Activated T-cell treated with anti-CD3 and anti-CD28 coated beads, Interleukin-2, amount 50 U/mL, for 72 hours (primary cell): ENCODE data around the gene DLG2. TPM values are rescaled to one million over a fixed set of nuclear protein-coding genes. Genes with fewer than 3 reads are reported as not detected.

ENCODE experiments used
- ATAC-seq, 2 donors: fragments of 150-1000 bp; cut with Tn5 transposase; replicated peaks in 1 of 2; 2 replicates each; pipeline ENCODE4 v1.10.0; 2021; ENCODE audit warnings: moderate library complexity in 2 of 2, mild to moderate bottlenecking in 1 of 2
- DNase-seq, 2 donors: peaks; one replicate each; pipeline ENCODE4 v3.0.0; 2021 to 2022; ENCODE audit warnings: mixed read lengths in 1 of 2
- H3K27ac Mint-ChIP-seq: one replicate; pipeline ENCODE4 v1.8.0; 2022; ENCODE audit warnings: mild to moderate bottlenecking, moderate library complexity, mixed read lengths
- H3K27me3 Mint-ChIP-seq: one replicate; pipeline ENCODE4 v1.8.0; 2022; ENCODE audit warnings: low read depth, mixed read lengths
- H3K36me3 Mint-ChIP-seq, 2 donors: one replicate each; pipeline ENCODE4 v1.8.0; 2022; ENCODE audit warnings: mixed read lengths in 2 of 2, mild to moderate bottlenecking in 1 of 2; ENCODE audit not compliant: insufficient read depth in 2 of 2
- H3K4me1 Mint-ChIP-seq: one replicate; pipeline ENCODE4 v1.8.0; 2022; ENCODE audit warnings: low read depth, mixed read lengths
- H3K4me3 Mint-ChIP-seq, 2 donors: one replicate each; pipeline ENCODE4 v1.8.0; 2022; ENCODE audit warnings: mild to moderate bottlenecking in 2 of 2, mixed read lengths in 2 of 2, moderate library complexity in 2 of 2
- H3K9me3 Mint-ChIP-seq, 2 donors: one replicate each; pipeline ENCODE4 v1.8.0; 2022; ENCODE audit warnings: mixed read lengths in 2 of 2
- total RNA-seq, 2 donors: library from RNA; stranded (reverse); gene quantifications; one replicate each; pipeline ENCODE4 v1.2.3, GENCODE V29; 2022

DLG2 gene
- total RNA-seq, 2 donors from 2014 or later = 4.1 to 5.3 TPM

- no peak overlapping the region for H3K4me3 Mint-ChIP-seq
Observed at GRCh38 chr11:83540112-83540675, 2086.9 kb downstream of the DLG2 start.

DNA sequence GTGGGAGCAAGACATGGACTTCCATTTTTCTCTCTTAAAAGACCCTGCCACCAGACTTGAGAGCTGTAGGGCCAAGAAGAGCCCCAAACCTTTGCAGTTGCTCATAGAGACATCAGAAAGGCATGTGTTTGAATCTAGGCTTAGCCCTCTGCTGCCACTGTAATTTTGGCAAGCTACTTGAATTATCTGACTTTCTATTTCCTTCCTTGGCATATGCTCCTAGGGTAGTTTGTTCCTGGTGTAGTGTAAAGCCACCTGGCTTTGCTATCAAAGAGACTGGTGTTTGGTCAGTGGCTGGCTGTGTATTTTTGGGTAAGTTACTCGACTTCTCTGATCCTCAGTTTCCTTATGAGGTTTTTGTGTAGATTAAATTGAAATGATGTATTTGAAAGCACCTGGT is 2088.9 kb downstream of the DLG2 start:
- Mint-ChIP-seq H3K36me3 (no peaks in the 10 kb centered on the region), H3K9me3 (no peaks in the 10 kb centered on the region), H3K27ac (no peak overlapping the region), H3K4me1 (no peaks in the 10 kb centered on the region), H3K27me3 (peaks cover 20% of the 10 kb centered on the region), H3K4me3 (no peak overlapping the region)
- no peak for DNase-seq
- ATAC-seq = no peak

More at GRCh38 chr11:83540112-83540675, 2086.9 kb downstream of the DLG2 start:
- Mint-ChIP-seq H3K9me3 (no peaks in the 10 kb centered on the region), H3K4me1 (peaks cover 8% of the 10 kb centered on the region), H3K27me3 (peaks cover 20% of the 10 kb centered on the region), H3K36me3 (no peaks in the 10 kb centered on the region), H3K27ac (no peak overlapping the region)
- DNase-seq (no peak), ATAC-seq (no peak)

DNA sequence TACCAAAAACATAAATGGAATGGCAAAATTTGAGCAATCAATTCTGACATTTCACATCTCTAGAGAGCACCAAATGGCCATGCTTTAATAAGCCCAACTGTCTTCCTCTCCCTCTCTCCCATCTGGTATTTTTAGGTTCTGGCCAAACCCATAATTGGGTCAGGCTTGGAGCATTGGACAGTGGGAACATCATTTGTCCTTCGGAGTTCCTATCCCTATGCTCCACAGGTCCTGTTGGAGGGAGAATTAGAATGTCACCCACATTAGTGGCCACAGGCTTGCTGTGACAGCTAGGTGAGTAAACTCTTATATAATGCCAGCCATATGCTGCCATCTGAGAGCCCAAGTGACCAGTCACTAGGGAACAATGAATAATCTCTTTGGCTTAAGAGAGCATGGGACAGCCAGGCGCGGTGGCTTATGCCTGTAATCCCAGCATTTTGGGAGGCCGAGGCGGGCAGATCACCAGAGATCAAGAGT is 2090.0 kb downstream of the DLG2 start:
- no peak for DNase-seq
- Mint-ChIP-seq H3K9me3 (no peaks in the 10 kb centered on the region), H3K27ac (no peak overlapping the region), H3K27me3 (peaks cover 12% of the 10 kb centered on the region), H3K4me3 (no peak overlapping the region), H3K36me3 (no peaks in the 10 kb centered on the region), H3K4me1 (no peaks in the 10 kb centered on the region)
- ATAC-seq = no peak

GRCh38 chr11:83533166-83533565 is 2094.0 kb downstream of the DLG2 start:
- no peaks in the 10 kb centered on the region for H3K9me3 Mint-ChIP-seq
- no peak overlapping the region for H3K27ac Mint-ChIP-seq
- no peaks in the 10 kb centered on the region for H3K4me1 Mint-ChIP-seq
- peaks cover 12% of the 10 kb centered on the region for H3K27me3 Mint-ChIP-seq
- H3K36me3 Mint-ChIP-seq = no peaks in the 10 kb centered on the region
- DNase-seq (no peak), ATAC-seq (no peak)
- H3K4me3 Mint-ChIP-seq = no peak overlapping the region

- Mint-ChIP-seq H3K27me3 (no peaks in the 10 kb centered on the region), H3K9me3 (no peaks in the 10 kb centered on the region), H3K27ac (no peak overlapping the region), H3K36me3 (no peaks in the 10 kb centered on the region), H3K4me3 (no peak overlapping the region), H3K4me1 (no peaks in the 10 kb centered on the region)
- ATAC-seq (no peak), DNase-seq (no peak)
Observed at GRCh38 chr11:83528877-83529276, 2098.3 kb downstream of the DLG2 start.

GRCh38 chr11:83528225-83528624 is 2098.9 kb downstream of the DLG2 start:
- H3K36me3 Mint-ChIP-seq = no peaks in the 10 kb centered on the region
- no peak overlapping the region for H3K4me3 Mint-ChIP-seq
- ATAC-seq (no peak), DNase-seq (no peak)
- H3K27ac Mint-ChIP-seq = no peak overlapping the region
- H3K27me3 Mint-ChIP-seq = no peaks in the 10 kb centered on the region
- H3K4me1 Mint-ChIP-seq = no peaks in the 10 kb centered on the region
- no peaks in the 10 kb centered on the region for H3K9me3 Mint-ChIP-seq

DNA sequence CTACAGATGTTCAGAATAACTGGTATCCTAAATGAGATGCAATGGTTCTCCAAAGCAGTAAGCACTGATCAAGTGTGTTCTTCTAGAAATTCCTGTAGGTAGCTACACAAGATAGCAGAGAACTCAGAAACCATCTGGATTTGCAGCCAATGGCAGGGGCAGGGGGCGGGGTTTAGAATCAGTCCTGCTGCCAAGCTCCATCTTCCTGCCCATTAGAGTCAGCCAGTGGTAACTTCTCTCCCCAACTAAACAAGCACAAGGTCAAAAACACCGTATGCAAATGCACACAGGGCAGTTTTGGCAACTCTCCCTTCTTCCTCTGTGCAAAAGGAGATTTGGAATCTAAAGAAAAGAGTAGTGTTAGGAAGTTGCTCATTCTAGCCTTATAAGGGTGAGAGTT is 2103.5 kb downstream of the DLG2 start:
- Mint-ChIP-seq H3K36me3 (no peaks in the 10 kb centered on the region), H3K4me1 (no peaks in the 10 kb centered on the region), H3K4me3 (no peak overlapping the region), H3K27me3 (no peaks in the 10 kb centered on the region), H3K9me3 (peaks cover 0 to 4% of the 10 kb centered on the region in 2 donors), H3K27ac (no peak overlapping the region)
- ATAC-seq (no peak), DNase-seq (no peak)

DNA sequence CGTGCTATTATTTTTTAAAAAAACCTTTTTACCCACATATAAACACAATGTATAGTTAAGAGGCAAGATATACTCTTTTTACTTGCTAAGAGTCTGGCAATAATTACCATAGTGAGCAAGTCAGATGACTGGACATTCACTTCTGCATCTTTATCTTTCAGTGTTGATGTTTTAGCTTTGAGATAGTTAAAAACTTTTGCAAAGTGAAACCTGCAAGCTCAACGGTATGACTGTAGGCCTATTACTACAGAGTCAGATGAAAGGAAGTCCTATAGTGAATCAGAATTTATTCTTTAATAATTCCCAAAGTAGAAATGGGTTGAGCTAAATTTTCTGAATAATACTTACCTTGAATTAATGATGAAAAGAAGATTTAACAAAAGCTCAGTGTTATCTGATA is 2104.2 kb downstream of the DLG2 start:
- DNase-seq (no peak), ATAC-seq (no peak)
- H3K36me3 Mint-ChIP-seq = no peaks in the 10 kb centered on the region
- H3K27ac Mint-ChIP-seq = no peak overlapping the region
- H3K27me3 Mint-ChIP-seq = no peaks in the 10 kb centered on the region
- no peaks in the 10 kb centered on the region for H3K4me1 Mint-ChIP-seq
- H3K9me3 Mint-ChIP-seq = peaks cover 2 to 4% of the 10 kb centered on the region in 2 donors
- H3K4me3 Mint-ChIP-seq = no peak overlapping the region

- Mint-ChIP-seq H3K36me3 (no peaks in the 10 kb centered on the region), H3K4me3 (no peak overlapping the region), H3K27me3 (no peaks in the 10 kb centered on the region), H3K4me1 (no peaks in the 10 kb centered on the region), H3K27ac (no peak overlapping the region), H3K9me3 (peaks cover 5 to 6% of the 10 kb centered on the region in 2 donors)
- no peak for DNase-seq
- ATAC-seq = no peak
Observed at GRCh38 chr11:83521647-83522596, 2105.2 kb downstream of the DLG2 start.

DNA sequence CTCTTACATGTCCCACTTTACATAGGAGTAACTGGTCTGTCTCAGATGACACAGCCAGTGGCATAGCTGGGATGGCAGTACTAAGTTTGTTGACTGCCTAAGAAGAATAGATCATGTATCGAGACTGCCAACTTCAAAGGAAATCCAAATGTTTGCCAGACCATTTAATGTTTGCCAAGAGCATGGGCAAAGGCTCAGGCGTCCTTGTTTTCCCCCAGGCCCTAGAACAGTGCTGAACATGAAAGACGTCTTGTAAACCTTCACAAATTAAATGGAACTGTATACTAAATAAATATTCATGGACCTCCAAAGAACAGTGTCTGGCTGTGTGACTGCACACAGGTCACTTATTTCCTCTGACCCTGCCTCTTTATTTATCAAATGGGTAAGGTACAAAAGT is 2106.3 kb downstream of the DLG2 start:
- Mint-ChIP-seq H3K36me3 (no peaks in the 10 kb centered on the region), H3K9me3 (peaks cover 5 to 6% of the 10 kb centered on the region in 2 donors), H3K4me1 (no peaks in the 10 kb centered on the region), H3K27ac (no peak overlapping the region), H3K27me3 (no peaks in the 10 kb centered on the region), H3K4me3 (no peak overlapping the region)
- ATAC-seq (no peak), DNase-seq (no peak)

GRCh38 chr11:83511646-83512045 is 2115.5 kb downstream of the DLG2 start:
- H3K9me3 Mint-ChIP-seq = peaks cover 0 to 5% of the 10 kb centered on the region in 2 donors
- no peak for DNase-seq
- no peaks in the 10 kb centered on the region for H3K27me3 Mint-ChIP-seq
- H3K27ac Mint-ChIP-seq = no peak overlapping the region
- no peaks in the 10 kb centered on the region for H3K36me3 Mint-ChIP-seq
- ATAC-seq = no peak
- no peaks in the 10 kb centered on the region for H3K4me1 Mint-ChIP-seq
- H3K4me3 Mint-ChIP-seq = no peak overlapping the region

- no peak for DNase-seq
- Mint-ChIP-seq H3K9me3 (peaks cover 0 to 5% of the 10 kb centered on the region in 2 donors), H3K4me3 (no peak overlapping the region), H3K27me3 (no peaks in the 10 kb centered on the region), H3K27ac (no peak overlapping the region), H3K4me1 (no peaks in the 10 kb centered on the region), H3K36me3 (no peaks in the 10 kb centered on the region)
- ATAC-seq = no peak
Observed at GRCh38 chr11:83510530-83511460, 2116.3 kb downstream of the DLG2 start.

DNA sequence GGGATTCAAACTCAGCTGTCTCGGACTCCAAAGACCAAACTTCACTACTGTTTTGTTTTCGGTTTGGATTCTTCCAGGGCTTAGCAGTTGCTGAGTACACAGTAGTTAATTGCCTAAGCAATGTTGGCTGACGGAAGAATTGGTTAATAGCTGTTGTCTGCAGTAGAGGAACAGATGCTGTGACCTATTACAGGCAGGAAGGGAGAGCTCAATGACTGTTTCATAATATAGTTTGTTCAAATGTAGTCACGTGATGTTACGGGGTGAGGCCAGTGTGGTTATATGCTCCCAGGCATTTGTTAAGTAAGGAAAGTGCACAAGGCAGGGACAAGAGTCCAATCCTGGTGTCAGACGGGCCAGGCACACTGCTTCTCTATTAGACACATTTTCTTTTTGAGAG is 2118.3 kb downstream of the DLG2 start:
- H3K27ac Mint-ChIP-seq = no peak overlapping the region
- H3K36me3 Mint-ChIP-seq = no peaks in the 10 kb centered on the region
- H3K27me3 Mint-ChIP-seq = no peaks in the 10 kb centered on the region
- DNase-seq = no peak
- no peak overlapping the region for H3K4me3 Mint-ChIP-seq
- no peaks in the 10 kb centered on the region for H3K9me3 Mint-ChIP-seq
- H3K4me1 Mint-ChIP-seq = no peaks in the 10 kb centered on the region
- no peak for ATAC-seq
